B cell (primary cell): ENCODE data around the gene PRKX. TPM values are rescaled to one million over a fixed set of nuclear protein-coding genes. Genes with fewer than 3 reads are reported as not detected.

ENCODE experiments used
- ATAC-seq: fragments of 200-7000 bp; cut with Tn5 transposase; one replicate; pipeline ENCODE4 v1.10.0; 2021; ENCODE audit warnings: low read depth, mild to moderate bottlenecking, moderate number of reproducible peaks, moderate library complexity
- CTCF ChIA-PET: fragments of 350-600 bp; sonication (Branson Sonifier 250); formaldehyde crosslinking; loops from one replicate; lab custom pipeline; 2021; ENCODE audit warnings: antibody characterized with exemption, inconsistent platforms; lab: Charles Lee
- POLR2A ChIA-PET: fragments of 350-600 bp; sonication (Branson Sonifier 250); formaldehyde crosslinking; loops from one replicate; lab custom pipeline; 2021; ENCODE audit warnings: antibody characterized with exemption; lab: Charles Lee
- DNase-seq: peaks from one replicate; pipeline ENCODE4 v3.0.0; 2013
- H2AFZ ChIP-seq: 2 replicates; pipeline ENCODE4 v1.6.1; 2012; ENCODE audit warnings: mild to moderate bottlenecking, low read depth, low read length; ENCODE audit not compliant: insufficient read depth, poor library complexity, severe bottlenecking
- H3K27ac ChIP-seq, 2 donors: 1 replicate in 1 of 2; 2 replicates in 1 of 2; pipeline ENCODE4 v1.5.1; 2012 to 2013; ENCODE audit warnings: low read length in 2 of 2, mild to moderate bottlenecking in 2 of 2, moderate library complexity in 1 of 2
- H3K27me3 ChIP-seq, 4 experiments: fragments of 200-600 bp in 1 of 4; sonication (generic) in 1 of 4; replicated peaks in 1 of 4; 1 replicate in 2 of 4; 2 replicates in 2 of 4; pipeline versions ENCODE4 v1.6.1 to v1.7.0; 2013 to 2016; ENCODE audit warnings: low read length in 3 of 4, mild to moderate bottlenecking in 2 of 4, mixed read lengths in 1 of 4, moderate library complexity in 1 of 4; ENCODE audit not compliant: insufficient read depth in 4 of 4, control insufficient read depth in 3 of 4; ENCODE audit errors: control extremely low read depth in 1 of 4
- H3K36me3 ChIP-seq, 2 experiments: replicated peaks in 1 of 2; 1 replicate in 1 of 2; 2 replicates in 1 of 2; pipeline versions ENCODE4 v1.6.1 to v1.7.1; 2013; ENCODE audit warnings: low read length in 1 of 2; ENCODE audit not compliant: insufficient read depth in 2 of 2, control insufficient read depth in 1 of 2; ENCODE audit errors: control extremely low read depth in 1 of 2, extremely low read depth in 1 of 2
- H3K4me1 ChIP-seq, 2 donors: fragments of 200-600 bp in 1 of 2; sonication (generic) in 1 of 2; 1 replicate in 1 of 2; 2 replicates in 1 of 2; pipeline versions ENCODE4 v1.5.1 to v1.6.1; 2013 to 2017; ENCODE audit warnings: low read length in 2 of 2; ENCODE audit not compliant: control insufficient read depth in 2 of 2, insufficient read depth in 2 of 2
- H3K4me2 ChIP-seq: replicated peaks from 2 replicates; pipeline ENCODE3; 2012; ENCODE audit warnings: mild to moderate bottlenecking, low read depth, low read length; ENCODE audit not compliant: poor library complexity, severe bottlenecking
- H3K4me3 ChIP-seq, 5 experiments: fragments of 200-600 bp in 1 of 5; sonication (generic) in 1 of 5; 1 replicate in 3 of 5; 2 replicates in 2 of 5; pipeline versions ENCODE4 v1.5.1 to v1.7.0; 2011 to 2016; ENCODE audit warnings: low read length in 4 of 5, mild to moderate bottlenecking in 4 of 5, low read depth in 2 of 5, control low read depth in 1 of 5, moderate library complexity in 1 of 5; ENCODE audit not compliant: insufficient read depth in 1 of 5; ENCODE audit errors: control extremely low read depth in 1 of 5, extremely low read depth in 1 of 5
- H3K79me2 ChIP-seq: fragments of 200-600 bp; sonication (generic); one replicate; pipeline ENCODE4 v1.6.0; 2016; ENCODE audit warnings: low read length; ENCODE audit not compliant: control insufficient read depth, insufficient read depth
- H3K9ac ChIP-seq: fragments of 200-600 bp; sonication (generic); 2 replicates; pipeline ENCODE4 v1.6.1; 2017; ENCODE audit warnings: mild to moderate bottlenecking, low read length, moderate library complexity
- H3K9me3 ChIP-seq, 3 donors: one replicate each; pipeline versions ENCODE4 v1.6.1 to v1.7.1; 2013; ENCODE audit warnings: low read length in 2 of 3; ENCODE audit not compliant: control insufficient read depth in 2 of 3, insufficient read depth in 1 of 3; ENCODE audit errors: control extremely low read depth in 1 of 3
- H4K20me1 ChIP-seq: 2 replicates; pipeline ENCODE4 v1.6.0; 2012; ENCODE audit warnings: mild to moderate bottlenecking, low read length; ENCODE audit not compliant: insufficient read depth, control insufficient read depth, poor library complexity, severe bottlenecking
- H3K27ac Mint-ChIP-seq: one replicate; pipeline ENCODE4 v1.8.0; 2021; ENCODE audit warnings: mixed read lengths
- H3K27me3 Mint-ChIP-seq: one replicate; pipeline ENCODE4 v1.8.0; 2021; ENCODE audit warnings: mixed read lengths
- H3K4me1 Mint-ChIP-seq: one replicate; pipeline ENCODE4 v1.8.0; 2021; ENCODE audit warnings: mixed read lengths
- H3K4me3 Mint-ChIP-seq: one replicate; pipeline ENCODE4 v1.8.0; 2021; ENCODE audit warnings: mixed read lengths
- H3K9me3 Mint-ChIP-seq: one replicate; pipeline ENCODE4 v1.8.0; 2022; ENCODE audit warnings: mixed read lengths; ENCODE audit not compliant: insufficient read depth
- EZH2 ChIP-seq: IDR thresholded peaks from 2 replicates; pipeline ENCODE4 v1.6.1; 2012; ENCODE audit warnings: borderline replicate concordance, low read depth, mild to moderate bottlenecking, moderate library complexity, low read length; ENCODE audit not compliant: insufficient read depth, poor library complexity, severe bottlenecking
- WGBS: methylation state at CpG from one replicate; pipeline ENCODE4 v1.1.5; 2013; ENCODE audit warnings: missing lambda C conversion rate; ENCODE audit not compliant: insufficient coverage; 5-methylcytosine and 5-hydroxymethylcytosine counted together
- intact Hi-C: fragments of 100-400 bp; cut with micrococcal nuclease; formaldehyde crosslinking; loops from one replicate; pipeline ENCODE4 v1.10.0; 2022
- polyA plus RNA-seq: library from polyadenylated mRNA; depleted of rRNA; stranded (reverse); fragments of >200 nt; gene quantifications from 2 replicates; pipeline ENCODE4 v1.2.3, GENCODE V29; 2012
- total RNA-seq, 2 donors: library from RNA; stranded (reverse); fragments of 120-200 nt in 1 of 2; gene quantifications; 1 replicate in 1 of 2; 2 replicates in 1 of 2; pipeline versions ENCODE4 v1.2.3 to v1.2.4, GENCODE V29; 2013 to 2022
- TF ChIP-seq, protein P1 (sequence below): fragments of 200-600 bp; IDR thresholded peaks from one replicate; pipeline ENCODE4 v1.8.0; 2022; ENCODE audit warnings: antibody characterized with exemption, mild to moderate bottlenecking

PRKX gene
- total and polyA plus RNA-seq, 2 donors (not counting 1 experiment from before 2014, with no cell fraction given) = 26.2 to 52.5 TPM

DNA sequence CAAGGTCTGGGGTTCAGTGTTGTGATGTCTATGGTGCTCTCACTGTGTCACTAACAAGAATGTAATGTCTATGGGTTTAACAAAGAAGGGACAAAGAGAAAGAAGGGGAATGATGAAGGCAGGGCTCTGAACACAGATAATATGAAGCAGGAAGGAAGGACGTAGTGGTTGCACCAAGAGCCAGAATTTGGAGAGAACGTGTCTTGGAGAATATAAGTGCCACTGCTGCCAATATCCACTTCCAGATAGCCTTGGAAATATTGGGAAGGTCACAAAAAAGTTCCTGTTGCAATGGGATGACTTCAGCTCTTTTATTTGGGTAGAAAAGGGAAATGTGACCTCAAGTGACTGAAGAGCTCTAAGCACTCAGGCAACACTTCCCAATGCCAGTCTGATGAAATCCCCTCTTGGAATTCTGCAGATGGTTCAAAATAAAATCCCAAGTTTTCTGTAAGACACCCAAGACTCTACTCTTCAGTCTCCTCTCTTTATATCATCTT, 131.8 kb downstream of the PRKX start:
- no peaks in the 10 kb centered on the region for H3K27me3 ChIP-seq
- no peak for TF ChIP-seq EZH2
- TF ChIP-seq, protein P1, sequence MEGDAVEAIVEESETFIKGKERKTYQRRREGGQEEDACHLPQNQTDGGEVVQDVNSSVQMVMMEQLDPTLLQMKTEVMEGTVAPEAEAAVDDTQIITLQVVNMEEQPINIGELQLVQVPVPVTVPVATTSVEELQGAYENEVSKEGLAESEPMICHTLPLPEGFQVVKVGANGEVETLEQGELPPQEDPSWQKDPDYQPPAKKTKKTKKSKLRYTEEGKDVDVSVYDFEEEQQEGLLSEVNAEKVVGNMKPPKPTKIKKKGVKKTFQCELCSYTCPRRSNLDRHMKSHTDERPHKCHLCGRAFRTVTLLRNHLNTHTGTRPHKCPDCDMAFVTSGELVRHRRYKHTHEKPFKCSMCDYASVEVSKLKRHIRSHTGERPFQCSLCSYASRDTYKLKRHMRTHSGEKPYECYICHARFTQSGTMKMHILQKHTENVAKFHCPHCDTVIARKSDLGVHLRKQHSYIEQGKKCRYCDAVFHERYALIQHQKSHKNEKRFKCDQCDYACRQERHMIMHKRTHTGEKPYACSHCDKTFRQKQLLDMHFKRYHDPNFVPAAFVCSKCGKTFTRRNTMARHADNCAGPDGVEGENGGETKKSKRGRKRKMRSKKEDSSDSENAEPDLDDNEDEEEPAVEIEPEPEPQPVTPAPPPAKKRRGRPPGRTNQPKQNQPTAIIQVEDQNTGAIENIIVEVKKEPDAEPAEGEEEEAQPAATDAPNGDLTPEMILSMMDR = no peak
- H3K4me3 Mint-ChIP-seq = no peak overlapping the region
- no peaks in the 10 kb centered on the region for H4K20me1 ChIP-seq
- H3K9me3 Mint-ChIP-seq = no peaks in the 10 kb centered on the region
- no peak overlapping the region for H3K27ac ChIP-seq
- H3K4me1 Mint-ChIP-seq = peaks cover 3% of the 10 kb centered on the region
- no peak for DNase-seq
- no peak overlapping the region for H3K27ac Mint-ChIP-seq
- intact Hi-C loops = no loop called here
- no peaks in the 10 kb centered on the region for H3K79me2 ChIP-seq
- H3K27me3 Mint-ChIP-seq = no peaks in the 10 kb centered on the region
- no peaks in the 10 kb centered on the region for H3K9me3 ChIP-seq
- no peak overlapping the region for H3K9ac ChIP-seq
- no peak overlapping the region for H3K4me2 ChIP-seq
- H2AFZ ChIP-seq = no peak overlapping the region
- H3K36me3 ChIP-seq = no peaks in the 10 kb centered on the region
- ATAC-seq = no peak
- no peak overlapping the region for H3K4me3 ChIP-seq
- ChIA-PET POLR2A (no interaction called here), CTCF (no interaction called here)
- no CpG with 5 or more reads among the region's 2 CpGs for WGBS
- no peaks in the 10 kb centered on the region for H3K4me1 ChIP-seq

DNA sequence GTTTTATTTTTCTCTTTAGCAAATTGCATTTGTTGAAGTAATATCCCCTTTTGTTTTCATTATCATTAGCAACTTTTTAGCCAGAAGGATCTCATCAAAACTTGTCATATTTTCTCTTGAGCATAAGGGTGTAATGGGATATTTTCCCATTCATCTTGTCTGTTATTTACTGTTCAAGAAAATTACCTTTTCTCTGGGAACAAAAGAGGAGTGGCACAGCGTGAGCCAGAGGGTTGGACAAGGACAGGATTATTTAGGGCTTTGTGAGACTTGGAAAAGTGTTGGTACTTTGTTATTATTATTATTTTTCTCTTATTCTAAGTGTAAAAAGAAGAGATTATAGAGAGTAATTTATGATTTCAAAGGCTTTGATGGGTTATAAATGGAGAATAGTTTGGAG, 135.9 kb downstream of the PRKX start:
- no peak for DNase-seq
- H2AFZ ChIP-seq = no peak overlapping the region
- no peak overlapping the region for H3K9ac ChIP-seq
- no peak overlapping the region for H3K4me2 ChIP-seq
- intact Hi-C loops = no loop called here
- no peaks in the 10 kb centered on the region for H3K4me1 ChIP-seq
- H3K27me3 Mint-ChIP-seq = no peaks in the 10 kb centered on the region
- CTCF ChIA-PET = no interaction called here
- H3K79me2 ChIP-seq = no peaks in the 10 kb centered on the region
- ATAC-seq = no peak
- H3K4me1 Mint-ChIP-seq = no peaks in the 10 kb centered on the region
- no peaks in the 10 kb centered on the region for H3K27me3 ChIP-seq
- WGBS = no CpG with 5 or more reads among the region's 1 CpG
- TF ChIP-seq, protein P1 = no peak
- TF ChIP-seq EZH2 = no peak
- H3K4me3 Mint-ChIP-seq = no peak overlapping the region
- no peaks in the 10 kb centered on the region for H3K9me3 ChIP-seq
- H3K4me3 ChIP-seq = no peak overlapping the region
- H3K27ac Mint-ChIP-seq = no peak overlapping the region
- H3K27ac ChIP-seq = no peak overlapping the region
- H4K20me1 ChIP-seq = no peaks in the 10 kb centered on the region
- POLR2A ChIA-PET = no interaction called here
- H3K9me3 Mint-ChIP-seq = no peaks in the 10 kb centered on the region
- H3K36me3 ChIP-seq = no peaks in the 10 kb centered on the region
